CD4-positive, alpha-beta memory T cell (primary cell): ENCODE measurements around the gene COL9A2. TPM values are rescaled to one million over a fixed set of nuclear protein-coding genes. Genes with fewer than 3 reads are reported as not detected.

Source experiments
- CTCF ChIA-PET: fragments of 350-600 bp; sonication (Branson Sonifier 250); formaldehyde crosslinking; loops from one replicate; lab custom pipeline; 2021; ENCODE audit warnings: inconsistent platforms; ENCODE audit not compliant: partially characterized antibody; lab: Charles Lee
- POLR2A ChIA-PET: fragments of 350-600 bp; sonication (Branson Sonifier 250); formaldehyde crosslinking; loops from one replicate; lab custom pipeline; 2021; ENCODE audit not compliant: partially characterized antibody; lab: Charles Lee
- DNase-seq, 5 donors: peaks; one replicate each; pipeline versions ENCODE4 v3.0.0 to v3.0.0-alpha.2; 2020 to 2022; ENCODE audit warnings: mixed read lengths in 1 of 5
- H3K27ac ChIP-seq: one replicate; pipeline ENCODE4 v1.7.0; 2013; ENCODE audit warnings: low read depth, low read length
- H3K27me3 ChIP-seq: 2 replicates; pipeline ENCODE4 v1.7.0; 2013; ENCODE audit warnings: mild to moderate bottlenecking, low read length, moderate library complexity; ENCODE audit not compliant: insufficient read depth
- H3K36me3 ChIP-seq: 2 replicates; pipeline ENCODE4 v1.7.0; 2013; ENCODE audit warnings: mild to moderate bottlenecking, low read length, moderate library complexity; ENCODE audit not compliant: insufficient read depth
- H3K4me1 ChIP-seq: 2 replicates; pipeline ENCODE4 v1.7.0; 2013; ENCODE audit warnings: mild to moderate bottlenecking, low read length, moderate library complexity; ENCODE audit not compliant: insufficient read depth
- H3K4me3 ChIP-seq, 2 donors: one replicate each; pipeline ENCODE4 v1.7.0; 2013; ENCODE audit warnings: low read length in 2 of 2, mild to moderate bottlenecking in 1 of 2
- H3K9me3 ChIP-seq, 2 donors: one replicate each; pipeline ENCODE4 v1.7.0; 2013; ENCODE audit warnings: low read length in 2 of 2, control low read depth in 1 of 2; ENCODE audit not compliant: control insufficient read depth in 1 of 2
- H3K27ac Mint-ChIP-seq, 7 donors: one replicate each; pipeline ENCODE4 v1.8.0; 2020 to 2021; ENCODE audit warnings: mixed read lengths in 7 of 7, mild to moderate bottlenecking in 6 of 7, inconsistent platforms in 3 of 7, moderate library complexity in 3 of 7
- H3K27me3 Mint-ChIP-seq, 2 donors: one replicate each; pipeline ENCODE4 v1.8.0; 2020 to 2021; ENCODE audit warnings: mixed read lengths in 2 of 2
- H3K36me3 Mint-ChIP-seq, 2 donors: one replicate each; pipeline ENCODE4 v1.8.0; 2020 to 2021; ENCODE audit warnings: mixed read lengths in 2 of 2, inconsistent platforms in 1 of 2, mild to moderate bottlenecking in 1 of 2
- H3K4me1 Mint-ChIP-seq, 4 donors: one replicate each; pipeline ENCODE4 v1.8.0; 2020 to 2021; ENCODE audit warnings: mixed read lengths in 4 of 4, mild to moderate bottlenecking in 1 of 4
- H3K4me3 Mint-ChIP-seq, 8 donors: one replicate each; pipeline ENCODE4 v1.8.0; 2020 to 2021; ENCODE audit warnings: mixed read lengths in 8 of 8, mild to moderate bottlenecking in 7 of 8, moderate library complexity in 6 of 8, inconsistent platforms in 3 of 8
- H3K9me3 Mint-ChIP-seq, 8 donors: one replicate each; pipeline ENCODE4 v1.8.0; 2020 to 2021; ENCODE audit warnings: mixed read lengths in 8 of 8, mild to moderate bottlenecking in 5 of 8, inconsistent platforms in 3 of 8, moderate library complexity in 1 of 8
- intact Hi-C: fragments of 100-400 bp; cut with micrococcal nuclease; formaldehyde crosslinking; loops from one replicate; pipeline ENCODE4 v1.15.1; 2023
- polyA plus RNA-seq, 2 donors: library from polyadenylated mRNA; unstranded; fragments of 300-500 nt; fragmentation: Illumina TruSeq; gene quantifications; one replicate each; pipeline ENCODE4 v1.2.3, GENCODE V29; 2021
- total RNA-seq, 2 experiments: library from RNA; stranded (reverse); gene quantifications; one replicate each; pipeline ENCODE4 v1.2.3, GENCODE V29; 2021

COL9A2 gene
- total and polyA plus RNA-seq, 4 experiments from 2014 or later: 0.41 to 2.8 (median 2.1) TPM; not detected in 1

DNA sequence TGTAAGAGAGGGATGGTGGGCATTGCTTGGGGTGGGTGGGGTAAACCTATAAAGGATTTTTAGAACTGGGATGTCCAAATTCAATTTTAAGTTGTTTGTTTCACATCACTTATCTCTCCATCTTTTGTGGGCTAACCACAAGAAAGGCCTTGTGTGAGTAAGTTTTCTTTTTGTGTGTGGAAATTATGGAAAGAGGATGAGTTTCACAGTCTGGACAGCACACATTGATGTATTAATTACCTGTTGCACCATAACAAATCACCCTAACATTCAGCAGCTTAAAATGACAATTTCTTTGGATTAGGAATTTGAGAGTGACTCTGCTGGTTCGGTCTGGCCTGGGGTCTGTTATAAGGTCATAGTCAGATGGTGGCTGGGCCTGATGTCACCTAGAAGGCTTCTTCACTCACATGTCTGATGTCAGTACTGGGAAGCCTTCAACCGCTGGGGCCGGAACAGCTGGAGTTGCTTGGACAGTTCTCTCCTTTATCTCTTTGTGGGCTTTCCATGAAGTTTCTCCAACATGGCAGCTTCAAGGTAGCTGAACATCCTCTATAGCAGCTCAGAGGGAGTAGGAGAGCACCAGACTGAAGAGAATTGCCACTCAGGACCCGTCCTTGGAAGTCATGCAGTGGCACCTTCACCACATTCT lies 2.0 kb upstream of the COL9A2 start:
- H3K27me3 ChIP-seq: no peaks in the 10 kb centered on the region
- Mint-ChIP-seq H3K4me3 (peak overlapping the region in 2 of 8 donors; percentile 46 to 74), H3K27ac (peak overlapping the region in 1 of 7 donors; percentile 14), H3K36me3 (no peaks in the 10 kb centered on the region), H3K27me3 (peaks cover 10 to 18% of the 10 kb centered on the region in 2 donors), H3K9me3 (no peaks in the 10 kb centered on the region), H3K4me1 (peaks cover 13 to 38% (median 22%) of the 10 kb centered on the region in 4 donors)
- peaks cover 23% of the 10 kb centered on the region for H3K4me1 ChIP-seq
- no peaks in the 10 kb centered on the region for H3K36me3 ChIP-seq
- H3K9me3 ChIP-seq: no peaks in the 10 kb centered on the region
- DNase-seq: no peak
- H3K27ac ChIP-seq: no peak overlapping the region
- ChIA-PET CTCF (interaction anchor here (0.8 to 6.1 kb wide), 4 partner anchors 18 to 175 kb away, joined by 3 to 62 read pairs (median 34); no protein-coding TSS in a partner anchor), POLR2A (no interaction called here)
- intact Hi-C loops: no loop called here
- H3K4me3 ChIP-seq: no peak overlapping the region

DNA sequence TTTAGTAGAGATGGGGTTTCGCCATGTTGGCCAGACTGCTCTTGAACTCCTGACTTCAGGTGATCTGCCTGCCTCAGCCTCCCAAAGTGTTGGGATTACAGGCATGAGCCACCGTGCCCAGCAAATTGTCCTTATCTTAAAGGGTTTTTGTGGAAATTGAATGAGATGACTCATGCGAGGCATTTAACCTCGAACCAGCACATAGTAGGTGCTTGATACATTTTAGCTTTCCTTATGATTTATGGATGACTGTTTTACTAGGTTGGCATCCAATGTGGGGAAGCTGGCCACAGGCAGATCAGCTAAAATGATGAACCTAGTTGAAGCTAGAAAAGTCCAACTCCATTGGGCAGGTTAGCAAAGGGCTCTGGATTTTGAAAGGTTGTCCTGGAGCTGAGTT lies 1.4 kb upstream of the COL9A2 start:
- peak overlapping the region in 1 of 7 donors; percentile 7 for H3K27ac Mint-ChIP-seq
- ChIA-PET POLR2A (no interaction called here), CTCF (interaction anchor here (0.8 to 6.1 kb wide), 5 partner anchors 19 to 175 kb away, joined by 3 to 62 read pairs (median 8); no protein-coding TSS in a partner anchor)
- peak overlapping the region in 2 of 8 donors; percentile 4 to 22 for H3K4me3 Mint-ChIP-seq
- Histone ChIP-seq H3K36me3 (no peaks in the 10 kb centered on the region), H3K4me1 (peaks cover 25% of the 10 kb centered on the region), H3K4me3 (no peak overlapping the region), H3K27me3 (no peaks in the 10 kb centered on the region), H3K27ac (no peak overlapping the region), H3K9me3 (no peaks in the 10 kb centered on the region)
- DNase-seq: no peak
- intact Hi-C loops: no loop called here
- H3K4me1 Mint-ChIP-seq: peaks cover 13 to 43% (median 25%) of the 10 kb centered on the region in 4 donors
- peaks cover 10 to 18% of the 10 kb centered on the region in 2 donors for H3K27me3 Mint-ChIP-seq
- no peaks in the 10 kb centered on the region for H3K36me3 Mint-ChIP-seq
- no peaks in the 10 kb centered on the region for H3K9me3 Mint-ChIP-seq

DNA sequence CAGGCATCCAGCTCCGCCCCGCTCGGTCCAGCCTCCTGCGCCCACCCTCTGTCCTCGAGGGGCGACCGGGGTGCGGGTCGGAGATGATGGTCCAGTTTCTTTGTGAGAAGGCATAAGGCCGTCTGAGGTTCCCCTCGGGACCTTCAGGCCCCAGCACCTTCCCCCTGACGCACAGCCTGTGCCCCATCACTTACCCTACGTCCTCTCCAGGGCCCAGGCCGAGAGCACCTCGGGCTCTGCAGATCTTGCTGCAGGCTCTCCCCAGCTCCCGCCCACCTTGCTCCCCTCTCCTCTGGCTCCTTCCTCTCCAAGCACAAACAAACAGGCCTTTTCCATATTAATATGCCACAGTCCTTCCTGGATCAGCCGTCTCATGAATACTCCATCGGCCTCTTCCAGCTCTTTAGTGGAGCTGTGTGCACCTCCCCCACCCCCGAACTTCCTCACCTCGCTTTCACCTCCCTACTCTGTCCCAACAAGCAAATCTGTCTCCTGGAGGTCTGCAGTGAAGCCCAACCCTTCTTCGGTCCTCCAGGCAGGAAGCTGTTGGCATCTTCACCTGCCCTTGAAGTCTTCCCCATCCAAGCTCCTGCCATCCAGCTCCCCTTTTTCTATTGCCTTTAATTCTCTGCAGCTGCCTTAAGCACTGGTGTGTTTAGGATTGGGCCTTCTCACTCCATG lies 448 bp upstream of the COL9A2 start:
- Mint-ChIP-seq H3K4me1 (peaks cover 14 to 52% (median 30%) of the 10 kb centered on the region in 4 donors), H3K27me3 (peaks cover 10 to 18% of the 10 kb centered on the region in 2 donors), H3K4me3 (peak overlapping the region; percentile 63 to 86 (median 72)), H3K27ac (no peak overlapping the region), H3K9me3 (no peaks in the 10 kb centered on the region), H3K36me3 (no peaks in the 10 kb centered on the region)
- intact Hi-C loops: no loop called here
- POLR2A ChIA-PET: interaction anchor here (0.8 to 1.3 kb wide), 2 partner anchors 60 to 164 kb away, joined by 4 to 6 read pairs; partner anchors contain the start of gene ZMPSTE24
- peak overlapping the region in 1 of 2 donors; percentile 74 for H3K4me3 ChIP-seq
- CTCF ChIA-PET: interaction anchor here (0.7 to 6.1 kb wide), 8 partner anchors 20 to 174 kb away, joined by 3 to 62 read pairs (median 18); no protein-coding TSS in a partner anchor
- no peaks in the 10 kb centered on the region for H3K36me3 ChIP-seq
- H3K27ac ChIP-seq: no peak overlapping the region
- no peak for DNase-seq
- peaks cover 34% of the 10 kb centered on the region for H3K4me1 ChIP-seq
- H3K27me3 ChIP-seq: no peaks in the 10 kb centered on the region
- H3K9me3 ChIP-seq: no peaks in the 10 kb centered on the region

DNA sequence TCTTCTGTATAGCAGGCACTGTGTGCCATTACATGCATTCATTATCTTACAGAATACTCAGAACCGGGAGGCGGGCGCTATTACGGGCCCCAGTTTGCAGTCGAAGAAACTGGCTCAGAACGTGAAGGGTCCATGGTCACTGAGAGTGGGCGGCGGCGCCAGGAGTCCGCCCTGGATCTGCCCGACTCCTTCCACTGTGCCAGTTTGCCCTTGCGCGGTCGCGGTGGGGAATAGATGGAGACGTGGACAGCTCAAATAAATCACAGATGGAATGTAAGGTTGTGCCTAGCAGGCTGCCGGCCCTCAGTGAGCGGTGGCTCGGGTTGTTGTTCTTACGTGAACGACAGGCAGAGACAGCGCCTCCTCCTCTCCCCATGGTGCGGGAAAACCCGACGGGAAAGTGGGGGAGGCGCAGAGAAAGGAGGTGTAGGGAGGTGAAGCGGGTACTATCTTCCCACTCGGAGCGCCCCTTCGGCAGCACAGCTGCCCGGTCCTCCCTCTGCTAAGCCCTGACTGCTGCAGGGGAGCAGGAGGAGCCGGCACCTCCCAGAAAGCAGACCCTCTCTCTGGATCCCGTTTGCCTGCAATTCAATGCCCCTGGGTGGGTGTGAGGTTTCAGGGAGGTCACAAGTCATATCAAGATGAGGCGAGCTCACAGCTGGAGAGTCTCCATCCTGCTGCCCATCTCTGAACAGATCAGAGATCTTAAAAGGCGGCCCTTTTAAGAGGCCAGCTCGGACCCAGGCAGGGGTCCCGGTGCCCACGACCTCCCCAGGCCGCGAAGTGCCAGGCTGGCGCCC lies 1.1 kb downstream of the COL9A2 start:
- POLR2A ChIA-PET: interaction anchor here (0.5 to 2.8 kb wide), 20 partner anchors 10 to 516 kb away, joined by 3 to 11 read pairs (median 4); partner anchors contain the start of genes RLF, SMAP2 and ZMPSTE24
- Mint-ChIP-seq H3K4me3 (peak overlapping the region; percentile 79 to 95 (median 87)), H3K9me3 (no peaks in the 10 kb centered on the region), H3K36me3 (no peaks in the 10 kb centered on the region), H3K27me3 (peaks cover 10 to 18% of the 10 kb centered on the region in 2 donors), H3K27ac (peak overlapping the region in 6 of 7 donors; percentile 46 to 87 (median 72)), H3K4me1 (peaks cover 14 to 61% (median 35%) of the 10 kb centered on the region in 4 donors)
- Histone ChIP-seq H3K27me3 (no peaks in the 10 kb centered on the region), H3K4me3 (peak overlapping the region; percentile 65 to 74), H3K36me3 (no peaks in the 10 kb centered on the region), H3K27ac (no peak overlapping the region), H3K9me3 (no peaks in the 10 kb centered on the region), H3K4me1 (peaks cover 44% of the 10 kb centered on the region)
- intact Hi-C loops: loop anchor here (1.0 to 2.0 kb wide), 5 partner anchors 22 to 163 kb away; partner anchors contain the start of genes RLF and ZMPSTE24
- CTCF ChIA-PET: interaction anchor here (0.7 to 6.1 kb wide), 25 partner anchors 16 to 284 kb away, joined by 3 to 62 read pairs (median 6); partner anchors contain the start of genes RLF and SMAP2
- DNase-seq: peak in 3 of 5 donors; percentile 17 to 27 (median 24)

DNA sequence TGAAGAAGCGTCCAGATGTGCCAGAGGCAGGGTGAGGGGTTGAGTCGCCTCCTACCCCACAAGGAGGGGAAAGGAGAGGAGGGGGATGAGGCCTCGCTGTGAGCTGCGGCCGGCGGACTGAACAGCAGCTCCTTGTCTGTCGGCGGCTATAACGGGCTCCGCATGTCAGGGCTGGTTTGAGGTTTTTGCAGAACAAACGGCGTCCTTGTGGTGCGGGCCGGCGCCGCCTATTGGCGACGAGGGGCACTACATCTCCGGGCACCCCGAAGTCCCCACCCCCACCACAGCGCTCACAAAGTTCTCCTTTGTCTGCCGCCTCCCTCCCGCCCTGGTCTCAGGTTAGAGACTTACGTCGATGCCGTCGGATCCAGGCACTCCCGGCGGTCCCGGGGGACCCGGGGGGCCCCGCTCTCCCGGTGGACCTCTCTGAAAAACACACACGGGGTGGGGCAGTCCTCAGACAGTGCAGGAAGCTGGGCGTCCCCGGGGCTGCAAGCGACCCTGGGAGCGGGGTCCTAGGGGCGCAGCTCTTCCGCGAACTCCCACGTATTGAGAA lies 1.8 kb downstream of the COL9A2 start:
- POLR2A ChIA-PET: interaction anchor here (0.5 to 2.8 kb wide), 15 partner anchors 10 to 516 kb away, joined by 3 to 11 read pairs (median 4); partner anchors contain the start of genes SMAP2 and ZMPSTE24

DNA sequence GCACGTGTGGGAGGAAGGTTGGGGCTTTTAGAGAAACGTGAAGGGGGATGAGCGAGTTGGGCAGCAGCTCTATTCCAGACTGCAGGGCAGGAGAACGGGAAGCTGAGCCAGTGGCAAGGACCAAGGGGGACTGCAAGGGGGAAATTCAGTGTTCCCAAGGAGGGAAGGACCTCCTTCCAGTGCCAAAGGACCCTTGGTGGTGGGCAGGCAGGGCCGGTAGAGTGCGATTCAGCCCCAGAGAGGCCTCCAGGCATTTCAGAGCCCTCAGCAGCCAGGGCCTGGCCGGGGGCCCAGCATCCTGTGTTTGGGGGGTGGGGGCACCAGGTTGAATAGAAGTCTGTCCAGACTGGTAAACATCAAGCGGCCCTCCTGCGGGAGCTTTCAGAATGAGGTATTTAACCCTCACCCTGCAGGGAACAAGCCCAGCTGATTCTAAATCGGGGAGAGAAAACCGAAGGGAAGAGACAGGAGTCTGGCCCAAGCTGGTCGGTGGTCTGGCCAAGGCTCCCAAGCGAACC lies 2.3 kb downstream of the COL9A2 start:
- Histone ChIP-seq H3K4me1 (peaks cover 44% of the 10 kb centered on the region), H3K27me3 (no peaks in the 10 kb centered on the region), H3K27ac (no peak overlapping the region), H3K36me3 (no peaks in the 10 kb centered on the region), H3K4me3 (peak overlapping the region; percentile 23 to 74), H3K9me3 (no peaks in the 10 kb centered on the region)
- intact Hi-C loops: loop anchor here (1.0 to 2.0 kb wide), 4 partner anchors 24 to 161 kb away; partner anchors contain the start of genes RLF and ZMPSTE24
- Mint-ChIP-seq H3K4me1 (peaks cover 14 to 67% (median 35%) of the 10 kb centered on the region in 4 donors), H3K36me3 (no peaks in the 10 kb centered on the region), H3K4me3 (peak overlapping the region; percentile 36 to 95 (median 83)), H3K9me3 (no peaks in the 10 kb centered on the region), H3K27me3 (peaks cover 10 to 18% of the 10 kb centered on the region in 2 donors), H3K27ac (peak overlapping the region in 6 of 7 donors; percentile 46 to 91 (median 70))
- ChIA-PET CTCF (interaction anchor here (0.6 to 6.1 kb wide), 34 partner anchors 10 to 434 kb away, joined by 3 to 62 read pairs (median 5); partner anchors contain the start of genes RLF and SMAP2), POLR2A (interaction anchor here (0.6 to 2.8 kb wide), 9 partner anchors 24 to 162 kb away, joined by 3 to 11 read pairs (median 8); partner anchors contain the start of genes SMAP2 and ZMPSTE24)
- no peak for DNase-seq

More for the DNA sequence above, 1.8 kb downstream of the COL9A2 start:
- CTCF ChIA-PET: interaction anchor here (0.6 to 6.1 kb wide), 37 partner anchors 9 to 435 kb away, joined by 3 to 62 read pairs (median 5); partner anchors contain the start of genes RLF and SMAP2
- no peak overlapping the region for H3K27ac ChIP-seq
- peak overlapping the region; percentile 79 to 95 (median 87) for H3K4me3 Mint-ChIP-seq
- H3K4me3 ChIP-seq: peak overlapping the region; percentile 65 to 74
- peak overlapping the region in 6 of 7 donors; percentile 15 to 72 (median 46) for H3K27ac Mint-ChIP-seq
- H3K9me3 ChIP-seq: no peaks in the 10 kb centered on the region
- intact Hi-C loops: loop anchor here (1.0 to 2.0 kb wide), 4 partner anchors 23 to 162 kb away; partner anchors contain the start of genes RLF and ZMPSTE24
- H3K36me3 ChIP-seq: no peaks in the 10 kb centered on the region
- no peaks in the 10 kb centered on the region for H3K9me3 Mint-ChIP-seq
- H3K27me3 ChIP-seq: no peaks in the 10 kb centered on the region
- H3K4me1 Mint-ChIP-seq: peaks cover 14 to 67% (median 35%) of the 10 kb centered on the region in 4 donors
- peak; percentile 84 to 86 (median 85) for DNase-seq
- no peaks in the 10 kb centered on the region for H3K36me3 Mint-ChIP-seq
- H3K4me1 ChIP-seq: peaks cover 44% of the 10 kb centered on the region
- H3K27me3 Mint-ChIP-seq: peaks cover 10 to 18% of the 10 kb centered on the region in 2 donors
